Measurements from ENCODE around the gene IFRD2. TPM values are rescaled to one million over a fixed set of nuclear protein-coding genes. Genes with fewer than 3 reads are reported as not detected.

The IFRD2 gene, protein sequence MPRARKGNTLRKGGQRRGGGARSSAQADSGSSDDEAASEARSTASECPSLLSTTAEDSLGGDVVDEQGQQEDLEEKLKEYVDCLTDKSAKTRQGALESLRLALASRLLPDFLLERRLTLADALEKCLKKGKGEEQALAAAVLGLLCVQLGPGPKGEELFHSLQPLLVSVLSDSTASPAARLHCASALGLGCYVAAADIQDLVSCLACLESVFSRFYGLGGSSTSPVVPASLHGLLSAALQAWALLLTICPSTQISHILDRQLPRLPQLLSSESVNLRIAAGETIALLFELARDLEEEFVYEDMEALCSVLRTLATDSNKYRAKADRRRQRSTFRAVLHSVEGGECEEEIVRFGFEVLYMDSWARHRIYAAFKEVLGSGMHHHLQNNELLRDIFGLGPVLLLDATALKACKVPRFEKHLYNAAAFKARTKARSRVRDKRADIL
- 51.0 and 56.0 TPM in 2 replicates for total RNA-seq
- polyA plus RNA-seq = 28.1 and 44.0 TPM in 2 replicates
- polyA plus RNA-seq (2012) = 35.7 and 61.3 TPM in 2 replicates
- polyA minus RNA-seq (ENCODE audit: low replicate concordance) = 62.2 and 74.7 TPM in 2 replicates

- Histone ChIP-seq H3K4me3 (replicated peaks in 1 of 4; ENCODE audit: control extremely low read depth in 1 of 4, insufficient read depth in 1 of 4, low read depth in 3 of 4, low read length in 4 of 4) (peak within 1 kb of the TSS; percentile 79 to 97 (median 93)), H3K9ac (ENCODE audit: insufficient read depth, low read length) (peak within 1 kb of the TSS; percentile 79), H3K4me2 (ENCODE audit: extremely low read depth, insufficient read depth, low read length) (peak within 1 kb of the TSS; percentile 99), H3K79me2 (ENCODE audit: control insufficient read depth, insufficient read depth, low read length) (peaks cover 19% of the 10 kb centered on the region), H2AFZ (ENCODE audit: low read length) (peak within 1 kb of the TSS; percentile 53), H3K36me3 (ENCODE audit: control insufficient read depth, insufficient read depth, low read length) (peaks cover 16% of the 10 kb centered on the region), H3K27ac (ENCODE audit: insufficient read depth, low read length) (peak within 1 kb of the TSS; percentile 93), H4K20me1 (ENCODE audit: control insufficient read depth, extremely low read depth, insufficient read depth, low read length) (no peaks in the 10 kb centered on the region), H3K4me1 (ENCODE audit: control insufficient read depth, extremely low read depth, insufficient read depth, low read length) (peaks cover 5% of the 10 kb centered on the region), H3K27me3 (ENCODE audit: control insufficient read depth, insufficient read depth, low read length) (no peaks in the 10 kb centered on the region), H3K9me3 (ENCODE audit: control insufficient read depth, insufficient read depth, low read depth, low read length) (no peaks in the 10 kb centered on the region)
- DNase-seq (ENCODE audit: low read depth in 2 of 2) = peak; percentile 97
- TF ChIP-seq CTCF (conservative IDR thresholded peaks at IDR 0.05 in 1 of 2, IDR thresholded peaks at IDR 0.05 in 1 of 2; ENCODE audit: low read depth in 1 of 2, low read length in 2 of 2) = no peak
- no peak for TF ChIP-seq EZH2 (IDR thresholded peaks at IDR 0.05; ENCODE audit: low read length, missing control alignments)
These were observed at the start of gene IFRD2 for GRCh38 chr3:50292159-50293078. Gene IFRD2 (minus strand): TSS chr3:50292429. CDS start chr3:50292274, 155 bp downstream.

DNA sequence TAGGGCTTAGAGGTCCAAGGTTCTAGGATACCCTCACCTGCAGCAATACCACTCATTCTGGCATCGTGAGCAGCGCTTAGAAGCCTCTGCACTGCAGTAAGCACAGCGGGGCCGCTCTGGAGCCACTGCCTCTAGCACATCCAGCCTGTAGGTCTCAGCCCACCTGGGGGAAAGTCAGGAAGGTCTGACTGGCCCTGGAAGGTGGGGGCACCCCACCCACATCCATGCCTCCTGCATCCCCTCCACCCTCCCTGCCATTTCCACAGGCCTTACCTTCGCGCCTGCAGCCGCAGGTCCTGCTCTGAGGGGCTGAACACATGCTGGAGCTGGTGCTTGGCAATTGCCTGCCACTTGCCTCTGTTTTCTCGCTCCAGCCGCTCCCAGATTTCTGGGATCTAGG is 49.3 kb upstream of the IFRD2 start:
- Histone ChIP-seq H4K20me1 (ENCODE audit: control insufficient read depth, extremely low read depth, insufficient read depth, low read length) (no peaks in the 10 kb centered on the region), H3K9ac (ENCODE audit: insufficient read depth, low read length) (no peak overlapping the region), H3K27me3 (ENCODE audit: control insufficient read depth, insufficient read depth, low read length) (no peaks in the 10 kb centered on the region), H2AFZ (ENCODE audit: low read length) (no peak overlapping the region), H3K9me3 (ENCODE audit: control insufficient read depth, insufficient read depth, low read depth, low read length) (no peaks in the 10 kb centered on the region), H3K4me2 (ENCODE audit: extremely low read depth, insufficient read depth, low read length) (peak overlapping the region; percentile 90), H3K79me2 (ENCODE audit: control insufficient read depth, insufficient read depth, low read length) (peaks cover 22% of the 10 kb centered on the region), H3K4me1 (ENCODE audit: control insufficient read depth, extremely low read depth, insufficient read depth, low read length) (peaks cover 8% of the 10 kb centered on the region), H3K4me3 (replicated peaks in 1 of 4; ENCODE audit: control extremely low read depth in 1 of 4, insufficient read depth in 1 of 4, low read depth in 3 of 4, low read length in 4 of 4) (peak overlapping the region; percentile 4 to 67 (median 57)), H3K27ac (ENCODE audit: insufficient read depth, low read length) (no peak overlapping the region), H3K36me3 (ENCODE audit: control insufficient read depth, insufficient read depth, low read length) (no peaks in the 10 kb centered on the region)
- DNase-seq (ENCODE audit: low read depth in 2 of 2) = no peak
- TF ChIP-seq EZH2 (IDR thresholded peaks at IDR 0.05; ENCODE audit: low read length, missing control alignments) = no peak

GRCh38 chr3:50340448-50341329 is 48.5 kb upstream of the IFRD2 start, which contains the start of gene RASSF1:
Gene RASSF1 (minus strand): TSS chr3:50340836. CDS start chr3:50340805, 31 bp downstream.
- no peaks in the 10 kb centered on the region for H3K9me3 ChIP-seq (ENCODE audit: control insufficient read depth, insufficient read depth, low read depth, low read length)
- H3K27ac ChIP-seq (ENCODE audit: insufficient read depth, low read length) = peak within 1 kb of the TSS; percentile 82

More at GRCh38 chr3:50340448-50341329, 48.5 kb upstream of the IFRD2 start, which contains the start of gene RASSF1:
- TF ChIP-seq CTCF (conservative IDR thresholded peaks at IDR 0.05 in 1 of 2, IDR thresholded peaks at IDR 0.05 in 1 of 2; ENCODE audit: low read depth in 1 of 2, low read length in 2 of 2) (no peak), EZH2 (IDR thresholded peaks at IDR 0.05; ENCODE audit: low read length, missing control alignments) (no peak)
- H3K4me3 ChIP-seq (replicated peaks in 1 of 4; ENCODE audit: control extremely low read depth in 1 of 4, insufficient read depth in 1 of 4, low read depth in 3 of 4, low read length in 4 of 4) = peak within 1 kb of the TSS; percentile 41 to 67 (median 58)
- H3K9ac ChIP-seq (ENCODE audit: insufficient read depth, low read length) = peak within 1 kb of the TSS; percentile 79
- H4K20me1 ChIP-seq (ENCODE audit: control insufficient read depth, extremely low read depth, insufficient read depth, low read length) = no peaks in the 10 kb centered on the region
- peak within 1 kb of the TSS; percentile 55 for H2AFZ ChIP-seq (ENCODE audit: low read length)
- peaks cover 30% of the 10 kb centered on the region for H3K79me2 ChIP-seq (ENCODE audit: control insufficient read depth, insufficient read depth, low read length)
- DNase-seq (ENCODE audit: low read depth in 2 of 2) = peak in 1 of 2 donors; percentile 56
- no peaks in the 10 kb centered on the region for H3K27me3 ChIP-seq (ENCODE audit: control insufficient read depth, insufficient read depth, low read length)
- H3K4me1 ChIP-seq (ENCODE audit: control insufficient read depth, extremely low read depth, insufficient read depth, low read length) = peaks cover 6% of the 10 kb centered on the region
- no peaks in the 10 kb centered on the region for H3K36me3 ChIP-seq (ENCODE audit: control insufficient read depth, insufficient read depth, low read length)
- H3K4me2 ChIP-seq (ENCODE audit: extremely low read depth, insufficient read depth, low read length) = peak within 1 kb of the TSS; percentile 90
